Naive thymus-derived CD4-positive, alpha-beta T cell (primary cell): ENCODE data around the gene RUNDC3A. TPM values are rescaled to one million over a fixed set of nuclear protein-coding genes. Genes with fewer than 3 reads are reported as not detected.

Experiments used
- ATAC-seq: fragments of 150-1000 bp; cut with Tn5 transposase; 2 replicates; pipeline ENCODE4 v1.10.0; 2021; ENCODE audit warnings: mild to moderate bottlenecking, moderate library complexity
- CTCF ChIA-PET: fragments of 350-600 bp; sonication (Branson Sonifier 250); formaldehyde crosslinking; loops from one replicate; lab custom pipeline; 2021; ENCODE audit warnings: antibody characterized with exemption; lab: Charles Lee
- POLR2A ChIA-PET: fragments of 350-600 bp; sonication (Branson Sonifier 250); formaldehyde crosslinking; loops from one replicate; lab custom pipeline; 2021; ENCODE audit warnings: antibody characterized with exemption, inconsistent platforms; lab: Charles Lee
- DNase-seq, 9 donors: peaks; one replicate each; pipeline versions ENCODE4 v3.0.0 to v3.0.0-alpha.2; 2020 to 2022; ENCODE audit warnings: mixed read lengths in 1 of 9
- H3K27ac ChIP-seq: one replicate; pipeline ENCODE4 v1.7.0; 2013; ENCODE audit warnings: mild to moderate bottlenecking, low read depth, low read length, moderate library complexity
- H3K27me3 ChIP-seq, 2 donors: one replicate each; pipeline ENCODE4 v1.7.0; 2013; ENCODE audit warnings: low read length in 2 of 2, mild to moderate bottlenecking in 2 of 2, moderate library complexity in 2 of 2; ENCODE audit not compliant: control insufficient read depth in 2 of 2, insufficient read depth in 2 of 2
- H3K36me3 ChIP-seq, 3 experiments: 1 replicate in 2 of 3; 2 replicates in 1 of 3; pipeline ENCODE4 v1.7.0; 2013; ENCODE audit warnings: low read length in 3 of 3, mild to moderate bottlenecking in 3 of 3, moderate library complexity in 1 of 3; ENCODE audit not compliant: insufficient read depth in 3 of 3, control insufficient read depth in 2 of 3
- H3K4me1 ChIP-seq, 2 donors: one replicate each; pipeline ENCODE4 v1.7.0; 2013; ENCODE audit warnings: low read length in 2 of 2, mild to moderate bottlenecking in 2 of 2, moderate library complexity in 1 of 2; ENCODE audit not compliant: control insufficient read depth in 2 of 2, insufficient read depth in 2 of 2
- H3K4me3 ChIP-seq: 2 replicates; pipeline ENCODE4 v1.7.0; 2013; ENCODE audit warnings: mild to moderate bottlenecking, low read length
- H3K9me3 ChIP-seq, 3 experiments: 1 replicate in 2 of 3; 2 replicates in 1 of 3; pipeline ENCODE4 v1.7.0; 2013; ENCODE audit warnings: low read length in 3 of 3; ENCODE audit not compliant: control insufficient read depth in 2 of 3
- H3K27ac Mint-ChIP-seq, 9 donors: one replicate each; pipeline ENCODE4 v1.8.0; 2020 to 2022; ENCODE audit warnings: mixed read lengths in 9 of 9, mild to moderate bottlenecking in 8 of 9, moderate library complexity in 5 of 9, inconsistent platforms in 2 of 9
- H3K27me3 Mint-ChIP-seq, 5 donors: one replicate each; pipeline ENCODE4 v1.8.0; 2021 to 2022; ENCODE audit warnings: mixed read lengths in 5 of 5, mild to moderate bottlenecking in 1 of 5
- H3K36me3 Mint-ChIP-seq, 5 donors: one replicate each; pipeline ENCODE4 v1.8.0; 2020 to 2022; ENCODE audit warnings: mixed read lengths in 5 of 5, mild to moderate bottlenecking in 3 of 5, inconsistent platforms in 1 of 5
- H3K4me1 Mint-ChIP-seq, 7 donors: one replicate each; pipeline ENCODE4 v1.8.0; 2020 to 2022; ENCODE audit warnings: mixed read lengths in 7 of 7, mild to moderate bottlenecking in 3 of 7, inconsistent platforms in 1 of 7
- H3K4me3 Mint-ChIP-seq, 10 donors: one replicate each; pipeline ENCODE4 v1.8.0; 2020 to 2022; ENCODE audit warnings: mild to moderate bottlenecking in 10 of 10, mixed read lengths in 10 of 10, moderate library complexity in 6 of 10, inconsistent platforms in 2 of 10
- H3K9me3 Mint-ChIP-seq, 11 donors: one replicate each; pipeline ENCODE4 v1.8.0; 2020 to 2022; ENCODE audit warnings: mixed read lengths in 11 of 11, mild to moderate bottlenecking in 4 of 11, inconsistent platforms in 1 of 11, moderate library complexity in 1 of 11
- intact Hi-C, 2 donors: fragments of 100-400 bp; cut with micrococcal nuclease; formaldehyde crosslinking; loops; one replicate each; pipeline ENCODE4 v1.15.1; 2023
- polyA plus RNA-seq, 2 donors: library from polyadenylated mRNA; unstranded; fragments of 300-500 nt; fragmentation: Illumina TruSeq; gene quantifications; one replicate each; pipeline ENCODE4 v1.2.3, GENCODE V29; 2021
- total RNA-seq, 6 experiments: library from RNA in 5 of 6; stranded (reverse) in 5 of 6; gene quantifications; 1 replicate in 5 of 6; 2 replicates in 1 of 6; pipeline ENCODE4 v1.2.3 and lab custom pipeline; 2021 to 2026

The RUNDC3A gene
- total and polyA plus RNA-seq, 7 experiments from 2014 or later = 0.08 to 0.22 TPM; not detected in 5

DNA sequence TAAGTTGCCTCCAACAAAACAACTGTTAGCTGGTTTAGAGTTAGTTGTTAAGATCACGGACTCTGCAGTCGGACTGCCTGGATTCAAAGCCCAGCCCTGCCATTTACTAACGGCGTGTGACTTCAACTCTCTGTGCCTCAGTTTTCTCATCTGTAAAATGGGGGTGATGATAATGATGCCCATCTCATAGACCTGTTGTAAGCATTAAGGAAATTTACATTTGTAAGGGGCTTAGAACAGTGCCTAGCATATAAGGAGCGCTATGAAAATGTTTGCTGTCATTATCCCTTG is 41.3 kb upstream of the RUNDC3A start:
- no peak overlapping the region for H3K4me3 Mint-ChIP-seq
- Histone ChIP-seq H3K27me3 (no peaks in the 10 kb centered on the region), H3K9me3 (no peaks in the 10 kb centered on the region), H3K36me3 (no peaks in the 10 kb centered on the region), H3K4me3 (no peak overlapping the region), H3K27ac (no peak overlapping the region), H3K4me1 (no peaks in the 10 kb centered on the region)
- H3K9me3 Mint-ChIP-seq = no peaks in the 10 kb centered on the region
- H3K4me1 Mint-ChIP-seq = peaks cover 0 to 4% (median 0%) of the 10 kb centered on the region in 7 donors
- H3K27me3 Mint-ChIP-seq = peaks cover 0 to 1% (median 0%) of the 10 kb centered on the region in 5 donors
- ChIA-PET CTCF (no interaction called here), POLR2A (no interaction called here)
- H3K27ac Mint-ChIP-seq = no peak overlapping the region
- intact Hi-C loops = loop anchor here in 1 of 2 donors (5.0 kb wide), 1 partner anchor 45 kb away; no protein-coding TSS in a partner anchor
- ATAC-seq = no peak
- no peak for DNase-seq
- H3K36me3 Mint-ChIP-seq = no peaks in the 10 kb centered on the region

DNA sequence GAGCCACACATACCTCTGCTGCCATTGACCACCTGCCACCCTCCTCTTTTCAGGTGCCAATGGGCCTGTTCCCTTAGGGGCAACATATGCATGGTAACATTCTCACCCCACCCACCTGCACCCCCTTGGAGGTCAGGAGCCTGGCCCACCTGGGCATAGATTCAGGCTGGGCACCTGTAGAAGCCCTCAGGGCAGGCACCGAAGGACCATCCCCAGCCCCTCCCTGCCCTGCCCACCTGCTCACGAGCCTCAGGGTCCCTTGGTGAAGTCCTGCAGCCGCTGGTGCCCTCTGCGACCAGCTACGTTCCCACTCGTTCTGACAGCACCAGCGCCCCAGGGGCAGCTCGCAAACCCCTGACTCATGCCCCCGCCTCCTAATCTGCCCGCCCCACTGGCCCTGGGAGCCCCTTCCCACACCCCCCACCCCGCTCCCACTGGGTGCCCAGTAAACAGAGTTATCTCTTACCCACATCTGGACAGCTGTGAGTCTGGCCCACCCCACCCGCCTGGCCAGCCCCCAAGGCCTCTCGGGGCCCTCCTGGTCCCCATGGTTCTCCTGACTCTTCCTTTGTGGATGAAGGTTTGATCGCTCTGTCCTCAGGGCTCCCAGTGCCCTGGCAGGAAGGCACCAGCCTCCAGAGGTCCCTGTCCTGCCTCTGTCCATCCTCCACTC is 40.4 kb upstream of the RUNDC3A start, which contains the start of gene SLC4A1:
Gene SLC4A1 (minus strand): TSS at position 318 of the 673 bp plus-strand sequence. CDS start 5,269 bp downstream, outside the sequence.
- Histone ChIP-seq H3K4me1 (no peaks in the 10 kb centered on the region), H3K4me3 (no peak within 1 kb of the TSS), H3K27me3 (no peaks in the 10 kb centered on the region), H3K27ac (no peak within 1 kb of the TSS), H3K9me3 (no peaks in the 10 kb centered on the region), H3K36me3 (no peaks in the 10 kb centered on the region)
- DNase-seq (no peak), ATAC-seq (no peak)
- H3K4me3 Mint-ChIP-seq = no peak within 1 kb of the TSS
- intact Hi-C loops = loop anchor here in 1 of 2 donors (5.0 kb wide), 1 partner anchor 46 kb away; no protein-coding TSS in a partner anchor
- ChIA-PET POLR2A (no interaction called here), CTCF (no interaction called here)
- no peak within 1 kb of the TSS for H3K27ac Mint-ChIP-seq
- peaks cover 0 to 5% (median 0%) of the 10 kb centered on the region in 5 donors for H3K27me3 Mint-ChIP-seq
- no peaks in the 10 kb centered on the region for H3K36me3 Mint-ChIP-seq
- H3K9me3 Mint-ChIP-seq = no peaks in the 10 kb centered on the region
- H3K4me1 Mint-ChIP-seq = peaks cover 0 to 4% (median 0%) of the 10 kb centered on the region in 7 donors

DNA sequence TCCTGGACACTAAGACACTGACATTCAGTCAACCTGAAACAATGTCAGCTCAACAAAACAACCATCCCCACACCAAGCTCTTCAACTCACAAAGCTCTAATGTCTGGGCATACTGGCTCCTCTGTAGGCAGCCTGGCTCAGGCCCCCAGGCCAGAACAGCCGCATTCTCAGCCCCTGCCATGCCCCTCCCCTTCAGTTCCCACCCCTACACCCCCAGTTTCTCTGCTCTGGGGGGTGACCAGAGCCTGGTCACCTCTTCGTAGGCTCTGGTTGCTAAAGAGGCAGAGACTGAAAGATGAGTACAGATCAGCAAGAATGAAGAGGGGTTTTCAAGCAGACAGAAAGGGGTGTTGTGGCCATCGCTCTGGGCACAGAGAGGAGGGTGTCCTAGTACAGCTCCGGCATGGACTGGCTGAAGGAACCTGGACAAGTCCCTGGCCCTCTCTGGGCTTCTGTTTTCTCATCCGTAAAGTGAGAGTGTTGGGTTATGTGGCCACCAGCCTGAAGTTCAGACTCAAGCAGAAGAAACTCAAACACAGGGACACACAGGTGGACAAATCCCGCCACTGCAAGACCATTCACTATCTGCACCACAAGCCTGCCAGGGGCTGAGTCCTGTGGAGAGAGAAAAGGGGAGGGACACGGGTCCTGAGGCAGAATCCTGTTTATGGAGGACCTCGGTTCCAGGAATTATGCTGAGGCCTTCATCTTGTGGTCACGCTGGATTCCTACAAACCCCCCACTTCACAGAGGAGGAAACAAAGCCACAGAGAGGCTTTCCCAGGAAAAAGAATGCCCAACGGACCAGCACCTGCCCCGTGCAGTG is 39.5 kb upstream of the RUNDC3A start:
- Mint-ChIP-seq H3K36me3 (no peaks in the 10 kb centered on the region), H3K4me3 (no peak overlapping the region), H3K9me3 (no peaks in the 10 kb centered on the region), H3K27ac (no peak overlapping the region), H3K27me3 (peaks cover 0 to 6% (median 0%) of the 10 kb centered on the region in 5 donors), H3K4me1 (peaks cover 0 to 4% (median 0%) of the 10 kb centered on the region in 7 donors)
- H3K36me3 ChIP-seq = no peaks in the 10 kb centered on the region
- no peaks in the 10 kb centered on the region for H3K9me3 ChIP-seq
- no peak overlapping the region for H3K4me3 ChIP-seq
- ChIA-PET CTCF (no interaction called here), POLR2A (no interaction called here)
- no peak overlapping the region for H3K27ac ChIP-seq
- ATAC-seq = no peak
- no peak for DNase-seq
- no peaks in the 10 kb centered on the region for H3K27me3 ChIP-seq
- intact Hi-C loops = loop anchor here in 1 of 2 donors (5.0 kb wide), 1 partner anchor 47 kb away; no protein-coding TSS in a partner anchor
- no peaks in the 10 kb centered on the region for H3K4me1 ChIP-seq

GRCh38 chr17:44269535-44270240 is 38.7 kb upstream of the RUNDC3A start:
- H3K27ac Mint-ChIP-seq = no peak overlapping the region

GRCh38 chr17:44272321-44272951 is 36.0 kb upstream of the RUNDC3A start:
- Histone ChIP-seq H3K4me1 (no peaks in the 10 kb centered on the region), H3K4me3 (no peak overlapping the region), H3K27me3 (no peaks in the 10 kb centered on the region), H3K36me3 (no peaks in the 10 kb centered on the region), H3K27ac (no peak overlapping the region), H3K9me3 (no peaks in the 10 kb centered on the region)
- Mint-ChIP-seq H3K36me3 (no peaks in the 10 kb centered on the region), H3K4me3 (no peak overlapping the region), H3K27me3 (peaks cover 0 to 13% (median 0%) of the 10 kb centered on the region in 5 donors), H3K27ac (no peak overlapping the region), H3K9me3 (no peaks in the 10 kb centered on the region), H3K4me1 (peaks cover 0 to 4% (median 0%) of the 10 kb centered on the region in 7 donors)
- ChIA-PET CTCF (no interaction called here), POLR2A (no interaction called here)
- ATAC-seq (no peak), DNase-seq (no peak)
- intact Hi-C loops = no loop called here

More at GRCh38 chr17:44269535-44270240, 38.7 kb upstream of the RUNDC3A start:
- Mint-ChIP-seq H3K36me3 (no peaks in the 10 kb centered on the region), H3K9me3 (no peaks in the 10 kb centered on the region), H3K27me3 (peaks cover 0 to 10% (median 0%) of the 10 kb centered on the region in 5 donors), H3K4me1 (peaks cover 0 to 4% (median 0%) of the 10 kb centered on the region in 7 donors), H3K4me3 (no peak overlapping the region)
- intact Hi-C loops = loop anchor here in 1 of 2 donors (5.0 kb wide), 1 partner anchor 47 kb away; no protein-coding TSS in a partner anchor
- ChIA-PET CTCF (no interaction called here), POLR2A (no interaction called here)
- H3K27ac ChIP-seq = no peak overlapping the region
- no peaks in the 10 kb centered on the region for H3K36me3 ChIP-seq
- H3K27me3 ChIP-seq = no peaks in the 10 kb centered on the region
- no peak for ATAC-seq
- H3K4me3 ChIP-seq = no peak overlapping the region
- DNase-seq = no peak
- no peaks in the 10 kb centered on the region for H3K4me1 ChIP-seq
- H3K9me3 ChIP-seq = no peaks in the 10 kb centered on the region

GRCh38 chr17:44272954-44273353 is 35.4 kb upstream of the RUNDC3A start:
- DNase-seq (no peak), ATAC-seq (no peak)
- CTCF ChIA-PET = no interaction called here
- H3K9me3 ChIP-seq = no peaks in the 10 kb centered on the region
- H3K4me1 Mint-ChIP-seq = peaks cover 0 to 4% (median 0%) of the 10 kb centered on the region in 7 donors
- H3K36me3 Mint-ChIP-seq = no peaks in the 10 kb centered on the region
- no peak overlapping the region for H3K4me3 ChIP-seq
- no peaks in the 10 kb centered on the region for H3K27me3 ChIP-seq
- H3K4me3 Mint-ChIP-seq = no peak overlapping the region
- peaks cover 0 to 14% (median 0%) of the 10 kb centered on the region in 5 donors for H3K27me3 Mint-ChIP-seq
- no peak overlapping the region for H3K27ac ChIP-seq
- no peaks in the 10 kb centered on the region for H3K36me3 ChIP-seq
- intact Hi-C loops = no loop called here
- H3K4me1 ChIP-seq = no peaks in the 10 kb centered on the region
- H3K27ac Mint-ChIP-seq = no peak overlapping the region
- POLR2A ChIA-PET = interaction anchor here (0.7 kb wide), 1 partner anchor 17 kb away, joined by 4 read pairs; no protein-coding TSS in a partner anchor
- H3K9me3 Mint-ChIP-seq = no peaks in the 10 kb centered on the region
